ENCODE measurements around the gene NR3C2.
"Not testable (repeated sequence)": the region's sequence is repeated elsewhere in the genome, so short reads cannot be mapped to it uniquely, and the experiment has no call there.

Gene NR3C2

DNA sequence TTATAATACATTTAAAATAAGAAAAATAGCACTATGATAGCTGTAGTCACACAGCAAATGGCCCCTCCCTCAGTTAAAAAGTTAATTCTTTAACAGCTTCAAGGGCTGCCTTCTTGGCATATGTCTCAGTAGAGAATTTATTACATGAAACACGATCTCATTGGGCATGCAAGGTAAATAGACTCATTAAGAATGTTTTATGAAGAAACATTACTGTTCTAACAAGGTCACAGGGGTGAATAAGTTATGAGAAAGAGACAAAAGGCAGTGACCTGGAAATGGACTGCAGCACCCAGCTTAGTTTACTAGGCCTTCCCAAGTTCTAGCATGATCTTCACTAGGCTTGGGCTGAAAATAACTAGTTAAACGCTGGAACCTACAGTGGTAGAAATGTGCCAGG, 277.7 kb downstream of the NR3C2 start:
- DNase-seq: no peak
- Mint-ChIP-seq H3K4me1 (ENCODE audit: low read depth) (peaks cover 8% of the 10 kb centered on the region), H3K36me3 (ENCODE audit: low read depth) (no peaks in the 10 kb centered on the region), H3K27ac (no peak overlapping the region), H3K4me3 (no peak overlapping the region), H3K9me3 (no peaks in the 10 kb centered on the region), H3K27me3 (no peaks in the 10 kb centered on the region)

- H3K36me3 Mint-ChIP-seq (ENCODE audit: low read depth): peaks cover 4% of the 10 kb centered on the region
- DNase-seq: no peak
- H3K27me3 Mint-ChIP-seq: no peaks in the 10 kb centered on the region
- H3K9me3 Mint-ChIP-seq: no peaks in the 10 kb centered on the region
- H3K4me3 Mint-ChIP-seq: no peak overlapping the region
- peaks cover 6% of the 10 kb centered on the region for H3K4me1 Mint-ChIP-seq (ENCODE audit: low read depth)
- no peak overlapping the region for H3K27ac Mint-ChIP-seq
Measured at GRCh38 chr4:148162991-148163390, 279.2 kb downstream of the NR3C2 start.

GRCh38 chr4:148162519-148162918, 279.7 kb downstream of the NR3C2 start:
- H3K4me1 Mint-ChIP-seq (ENCODE audit: low read depth): peaks cover 6% of the 10 kb centered on the region
- no peaks in the 10 kb centered on the region for H3K9me3 Mint-ChIP-seq
- peaks cover 4% of the 10 kb centered on the region for H3K36me3 Mint-ChIP-seq (ENCODE audit: low read depth)
- H3K4me3 Mint-ChIP-seq: no peak overlapping the region
- no peaks in the 10 kb centered on the region for H3K27me3 Mint-ChIP-seq
- no peak overlapping the region for H3K27ac Mint-ChIP-seq
- DNase-seq: no peak

GRCh38 chr4:148161601-148162000, 280.6 kb downstream of the NR3C2 start:
- H3K27me3 Mint-ChIP-seq: no peaks in the 10 kb centered on the region
- H3K9me3 Mint-ChIP-seq: peaks cover 2% of the 10 kb centered on the region
- peaks cover 4% of the 10 kb centered on the region for H3K36me3 Mint-ChIP-seq (ENCODE audit: low read depth)
- peaks cover 6% of the 10 kb centered on the region for H3K4me1 Mint-ChIP-seq (ENCODE audit: low read depth)
- no peak overlapping the region for H3K4me3 Mint-ChIP-seq
- DNase-seq: no peak
- no peak overlapping the region for H3K27ac Mint-ChIP-seq

- H3K4me3 Mint-ChIP-seq: no peak overlapping the region
- H3K9me3 Mint-ChIP-seq: peaks cover 2% of the 10 kb centered on the region
- DNase-seq: no peak
- H3K36me3 Mint-ChIP-seq (ENCODE audit: low read depth): peaks cover 7% of the 10 kb centered on the region
- H3K4me1 Mint-ChIP-seq (ENCODE audit: low read depth): peaks cover 1% of the 10 kb centered on the region
- H3K27me3 Mint-ChIP-seq: no peaks in the 10 kb centered on the region
- no peak overlapping the region for H3K27ac Mint-ChIP-seq
Measured at GRCh38 chr4:148159793-148160192, 282.4 kb downstream of the NR3C2 start.

DNA sequence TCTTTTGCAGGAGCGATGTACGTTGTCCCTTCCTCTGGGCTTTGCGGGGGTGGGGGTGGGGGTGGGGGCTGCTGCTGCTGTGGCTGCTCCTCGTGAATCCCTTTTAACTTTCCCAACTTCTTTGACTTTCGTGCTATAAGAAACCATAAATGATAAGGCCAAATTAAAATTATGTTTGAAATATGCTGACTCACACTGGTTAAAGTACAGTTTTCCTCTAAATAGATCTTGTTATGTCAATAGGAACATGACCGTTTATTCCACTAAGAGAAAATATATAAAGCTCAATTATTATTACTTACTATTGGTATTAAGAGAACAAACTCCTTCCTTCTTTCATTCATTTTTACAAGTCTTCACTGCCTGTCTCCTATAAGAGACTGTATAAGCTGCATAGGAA, 287.4 kb downstream of the NR3C2 start:
- H3K36me3 Mint-ChIP-seq (ENCODE audit: low read depth): peaks cover 32% of the 10 kb centered on the region
- no peak overlapping the region for H3K27ac Mint-ChIP-seq
- peaks cover 2% of the 10 kb centered on the region for H3K9me3 Mint-ChIP-seq
- no peaks in the 10 kb centered on the region for H3K4me1 Mint-ChIP-seq (ENCODE audit: low read depth)
- no peak for DNase-seq
- no peak overlapping the region for H3K4me3 Mint-ChIP-seq
- H3K27me3 Mint-ChIP-seq: no peaks in the 10 kb centered on the region

GRCh38 chr4:148152868-148153625, 289.2 kb downstream of the NR3C2 start:
- DNase-seq: no peak
- H3K4me1 Mint-ChIP-seq (ENCODE audit: low read depth): no peaks in the 10 kb centered on the region
- peaks cover 36% of the 10 kb centered on the region for H3K36me3 Mint-ChIP-seq (ENCODE audit: low read depth)
- peaks cover 2% of the 10 kb centered on the region for H3K9me3 Mint-ChIP-seq
- H3K4me3 Mint-ChIP-seq: no peak overlapping the region
- H3K27ac Mint-ChIP-seq: no peak overlapping the region
- no peaks in the 10 kb centered on the region for H3K27me3 Mint-ChIP-seq

DNA sequence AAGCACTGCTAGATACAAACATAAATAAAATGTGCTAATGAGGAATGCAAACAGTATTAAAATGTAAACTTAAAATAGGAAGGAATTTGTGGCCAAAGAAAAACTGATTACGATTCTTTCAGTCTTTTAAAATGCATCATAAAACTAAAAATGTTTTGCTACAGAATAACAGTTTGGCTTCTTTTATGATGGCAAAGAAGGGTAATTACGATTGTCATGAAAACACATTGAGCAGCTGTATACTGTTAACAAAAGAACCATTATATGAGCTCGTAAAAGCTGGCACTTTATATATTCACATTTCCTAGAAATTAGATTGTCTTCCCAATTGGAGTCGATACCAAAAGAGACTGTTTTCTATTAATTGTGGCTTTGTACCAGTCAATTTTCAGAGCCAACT, 290.4 kb downstream of the NR3C2 start:
- Mint-ChIP-seq H3K36me3 (ENCODE audit: low read depth) (peaks cover 41% of the 10 kb centered on the region), H3K9me3 (no peaks in the 10 kb centered on the region), H3K27me3 (no peaks in the 10 kb centered on the region), H3K4me1 (ENCODE audit: low read depth) (no peaks in the 10 kb centered on the region), H3K4me3 (no peak overlapping the region), H3K27ac (no peak overlapping the region)
- DNase-seq: no peak

DNA sequence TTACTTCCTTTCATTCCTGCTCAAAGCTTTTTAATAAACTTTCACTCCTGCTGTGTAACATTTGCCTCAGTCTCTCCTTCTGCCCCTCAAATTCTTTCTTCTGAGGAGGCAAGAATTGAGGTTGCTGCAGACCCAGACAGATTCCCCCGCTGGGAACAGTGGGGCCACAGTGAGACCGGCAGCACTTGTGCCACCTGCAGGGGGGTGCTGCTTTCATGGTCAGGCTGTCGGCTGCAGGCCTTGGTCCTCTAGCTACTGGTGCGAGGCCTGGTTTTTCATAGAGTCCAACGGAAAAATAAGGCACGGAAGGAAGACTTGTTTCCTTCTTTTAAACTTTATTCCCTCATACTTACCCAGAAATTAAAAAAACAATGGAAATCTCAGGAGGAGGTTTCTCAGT, 296.7 kb downstream of the NR3C2 start:
- H3K27me3 Mint-ChIP-seq: no peaks in the 10 kb centered on the region
- H3K4me1 Mint-ChIP-seq (ENCODE audit: low read depth): no peaks in the 10 kb centered on the region
- no peak for DNase-seq
- H3K9me3 Mint-ChIP-seq: no peaks in the 10 kb centered on the region
- no peak overlapping the region for H3K4me3 Mint-ChIP-seq
- peaks cover 53% of the 10 kb centered on the region for H3K36me3 Mint-ChIP-seq (ENCODE audit: low read depth)
- no peak overlapping the region for H3K27ac Mint-ChIP-seq

DNA sequence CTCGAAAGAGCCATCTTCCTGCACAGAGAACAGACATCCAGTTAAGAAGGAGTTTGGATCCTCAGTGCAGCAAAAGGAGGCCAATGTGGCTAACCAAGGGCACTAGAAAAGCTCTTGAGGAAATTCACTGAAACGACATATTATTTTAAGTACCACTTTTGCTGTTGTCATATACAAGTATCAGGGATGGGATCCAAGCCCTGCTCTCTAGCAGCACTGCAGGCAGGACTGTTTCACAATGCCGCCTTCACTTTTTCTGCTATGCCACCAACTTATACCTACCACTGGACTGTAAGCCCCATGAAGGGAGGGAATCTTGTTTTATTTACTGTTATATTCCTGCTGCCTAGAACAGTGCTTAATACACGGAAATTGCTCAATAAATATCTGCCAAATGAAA, 299.0 kb downstream of the NR3C2 start:
- peaks cover 57% of the 10 kb centered on the region for H3K36me3 Mint-ChIP-seq (ENCODE audit: low read depth)
- no peaks in the 10 kb centered on the region for H3K9me3 Mint-ChIP-seq
- no peaks in the 10 kb centered on the region for H3K4me1 Mint-ChIP-seq (ENCODE audit: low read depth)
- H3K27me3 Mint-ChIP-seq: no peaks in the 10 kb centered on the region
- no peak overlapping the region for H3K4me3 Mint-ChIP-seq
- no peak for DNase-seq
- H3K27ac Mint-ChIP-seq: no peak overlapping the region

DNA sequence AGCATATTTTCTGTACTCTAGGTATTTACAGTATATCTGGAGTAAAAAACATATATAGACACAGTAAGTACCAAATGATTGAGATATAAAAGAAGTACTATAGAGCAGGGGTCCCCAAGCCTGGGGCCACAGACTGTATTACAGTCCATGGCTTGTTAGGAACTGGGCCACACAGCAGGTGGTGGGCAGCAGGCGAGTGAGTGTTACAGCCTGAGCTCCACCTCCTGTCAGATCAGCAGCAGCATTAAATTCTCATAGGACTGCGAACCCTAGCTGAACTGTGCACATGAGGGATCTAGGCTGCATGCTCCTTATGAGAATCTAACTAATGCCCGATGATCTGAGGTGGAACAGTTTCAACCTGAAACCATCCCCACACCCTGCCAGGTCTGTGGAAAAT, 300.7 kb downstream of the NR3C2 start:
- no peak overlapping the region for H3K4me3 Mint-ChIP-seq
- peaks cover 59% of the 10 kb centered on the region for H3K36me3 Mint-ChIP-seq (ENCODE audit: low read depth)
- DNase-seq: no peak
- no peak overlapping the region for H3K27ac Mint-ChIP-seq
- no peaks in the 10 kb centered on the region for H3K9me3 Mint-ChIP-seq
- no peaks in the 10 kb centered on the region for H3K27me3 Mint-ChIP-seq
- no peaks in the 10 kb centered on the region for H3K4me1 Mint-ChIP-seq (ENCODE audit: low read depth)

DNA sequence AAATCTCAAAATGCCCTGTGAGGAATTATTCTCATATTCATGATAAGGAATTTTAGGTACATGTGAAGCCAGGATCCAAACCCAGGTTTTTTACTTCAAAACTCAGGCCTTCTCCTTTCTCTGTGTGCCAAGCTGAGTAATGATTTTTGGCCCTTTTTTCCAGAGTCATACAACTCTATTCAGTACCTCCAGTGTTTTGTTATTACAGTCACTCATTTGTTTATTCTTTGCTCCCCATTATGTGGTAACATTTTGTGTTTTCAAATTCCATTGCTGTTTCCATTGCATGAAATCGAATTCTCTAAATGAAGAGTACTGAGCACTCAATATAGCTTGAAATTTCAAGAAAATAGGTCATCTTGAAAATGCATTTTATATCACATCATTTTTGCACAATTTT, 315.4 kb downstream of the NR3C2 start:
- no peak overlapping the region for H3K4me3 Mint-ChIP-seq
- H3K27me3 Mint-ChIP-seq: no peaks in the 10 kb centered on the region
- no peak for DNase-seq
- H3K4me1 Mint-ChIP-seq (ENCODE audit: low read depth): peaks cover 4% of the 10 kb centered on the region
- H3K36me3 Mint-ChIP-seq (ENCODE audit: low read depth): peaks cover 69% of the 10 kb centered on the region
- H3K9me3 Mint-ChIP-seq: peaks cover 37% of the 10 kb centered on the region
- no peak overlapping the region for H3K27ac Mint-ChIP-seq

- H3K36me3 Mint-ChIP-seq (ENCODE audit: low read depth): peaks cover 61% of the 10 kb centered on the region
- H3K4me1 Mint-ChIP-seq (ENCODE audit: low read depth): peaks cover 4% of the 10 kb centered on the region
- H3K9me3 Mint-ChIP-seq: peaks cover 37% of the 10 kb centered on the region
- no peak overlapping the region for H3K4me3 Mint-ChIP-seq
- no peak overlapping the region for H3K27ac Mint-ChIP-seq
- no peak for DNase-seq
- no peaks in the 10 kb centered on the region for H3K27me3 Mint-ChIP-seq
Measured at GRCh38 chr4:148124512-148124911, 317.7 kb downstream of the NR3C2 start.

GRCh38 chr4:148123161-148123560, 319.1 kb downstream of the NR3C2 start:
- Mint-ChIP-seq H3K9me3 (peaks cover 36% of the 10 kb centered on the region), H3K36me3 (ENCODE audit: low read depth) (peaks cover 67% of the 10 kb centered on the region), H3K4me1 (ENCODE audit: low read depth) (peaks cover 12% of the 10 kb centered on the region)
- DNase-seq, H3K27ac Mint-ChIP-seq, H3K27me3 Mint-ChIP-seq, H3K4me3 Mint-ChIP-seq: not testable (repeated sequence)

DNA sequence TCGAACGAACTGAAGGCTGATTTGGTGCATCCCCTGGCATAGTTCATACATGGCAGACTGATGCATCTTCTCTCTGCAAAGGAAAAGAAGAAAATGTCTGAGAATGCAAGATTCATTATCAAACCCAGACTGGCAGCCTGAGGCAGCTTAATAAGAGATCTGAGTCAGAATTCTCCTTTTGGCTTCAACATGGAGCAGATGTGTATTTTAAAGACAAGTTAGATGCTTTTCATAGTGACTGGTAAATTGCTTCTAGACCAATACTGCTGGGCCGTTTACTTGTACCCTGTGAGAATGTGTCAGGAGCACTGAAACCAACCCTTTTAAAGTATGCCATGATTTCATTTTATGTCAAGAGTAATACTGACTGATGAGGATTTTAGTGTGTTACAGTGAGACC, 322.0 kb downstream of the NR3C2 start:
- Mint-ChIP-seq H3K27ac (no peak overlapping the region), H3K36me3 (ENCODE audit: low read depth) (peaks cover 55% of the 10 kb centered on the region)

DNA sequence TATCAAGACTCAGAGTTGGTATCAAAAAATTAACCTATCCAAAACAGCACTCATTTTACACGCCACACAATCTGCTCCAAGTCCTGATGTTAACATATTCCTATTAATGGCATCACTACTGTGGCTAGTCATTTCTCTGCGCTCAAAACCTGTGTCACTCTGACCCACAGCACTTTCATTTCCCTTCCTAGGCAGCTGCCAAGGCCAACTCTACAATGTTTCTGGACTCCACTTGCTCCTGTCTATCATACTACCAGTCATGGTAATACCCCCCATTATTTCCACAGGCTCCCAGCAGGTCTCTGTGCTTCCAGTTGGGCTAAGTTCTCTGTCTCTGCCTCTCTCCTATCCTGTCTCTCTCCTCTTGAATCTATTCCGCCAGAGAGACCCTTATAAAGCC, 323.6 kb downstream of the NR3C2 start:
- no peak overlapping the region for H3K27ac Mint-ChIP-seq
- peaks cover 31% of the 10 kb centered on the region for H3K4me1 Mint-ChIP-seq (ENCODE audit: low read depth)
- H3K36me3 Mint-ChIP-seq (ENCODE audit: low read depth): peaks cover 54% of the 10 kb centered on the region
- peaks cover 11% of the 10 kb centered on the region for H3K9me3 Mint-ChIP-seq
- no peak overlapping the region for H3K4me3 Mint-ChIP-seq
- H3K27me3 Mint-ChIP-seq: no peaks in the 10 kb centered on the region
- DNase-seq: no peak

More for the DNA sequence above, 322.0 kb downstream of the NR3C2 start:
- no peak overlapping the region for H3K4me3 Mint-ChIP-seq
- DNase-seq: no peak
- peaks cover 28% of the 10 kb centered on the region for H3K4me1 Mint-ChIP-seq (ENCODE audit: low read depth)
- H3K27me3 Mint-ChIP-seq: no peaks in the 10 kb centered on the region
- peaks cover 22% of the 10 kb centered on the region for H3K9me3 Mint-ChIP-seq
